Dedifferentiated amniotic fluid mesenchymal stem cell (primary cell): ENCODE results near the gene RTL5.

ENCODE experiments used
- DNase-seq: peaks from one replicate; pipeline ENCODE4 v3.0.0-alpha.2; 2016; ENCODE audit errors: extremely low spot score

Gene RTL5

GRCh38 chrX:72078411-72078810 is 53.3 kb downstream of the RTL5 start:
- DNase-seq, result no peak
